Lung (tissue), 12 donors: ENCODE measurements around the gene SSH2. TPM values are rescaled to one million over a fixed set of nuclear protein-coding genes. Genes with fewer than 3 reads are reported as not detected.

Experiments
- ATAC-seq: fragments of 200-7000 bp; cut with Tn5 transposase; one replicate; pipeline ENCODE4 v1.9.1; 2020; ENCODE audit warnings: moderate number of reproducible peaks; ENCODE audit not compliant: insufficient read depth, low FRiP score
- DNase-seq, 3 donors: peaks; one replicate each; pipeline ENCODE4 v3.0.0-alpha.2; 2013 to 2017
- H3K27ac ChIP-seq, 2 donors: one replicate each; pipeline ENCODE4 v1.5.1; 2013; ENCODE audit warnings: mild to moderate bottlenecking in 2 of 2, moderate library complexity in 2 of 2, control low read depth in 1 of 2, inconsistent platforms in 1 of 2, low read depth in 1 of 2, low read length in 1 of 2
- H3K27me3 ChIP-seq, 3 donors: one replicate each; pipeline ENCODE4 v1.5.1; 2013; ENCODE audit warnings: low read length in 2 of 3; ENCODE audit not compliant: control insufficient read depth in 3 of 3, insufficient read depth in 3 of 3
- H3K36me3 ChIP-seq, 4 donors: one replicate each; pipeline ENCODE4 v1.5.1; 2013; ENCODE audit warnings: low read length in 4 of 4, mild to moderate bottlenecking in 1 of 4, moderate library complexity in 1 of 4; ENCODE audit not compliant: control insufficient read depth in 4 of 4, insufficient read depth in 4 of 4
- H3K4me1 ChIP-seq, 5 donors: one replicate each; pipeline ENCODE4 v1.5.1; 2013; ENCODE audit warnings: low read length in 5 of 5, mild to moderate bottlenecking in 2 of 5, moderate library complexity in 1 of 5; ENCODE audit not compliant: control insufficient read depth in 5 of 5, insufficient read depth in 5 of 5
- H3K4me3 ChIP-seq: one replicate; pipeline ENCODE4 v1.5.1; 2013; ENCODE audit warnings: mild to moderate bottlenecking, control low read depth, moderate library complexity
- H3K9ac ChIP-seq, 2 donors: one replicate each; pipeline ENCODE4 v1.5.1; 2013; ENCODE audit warnings: low read length in 2 of 2, control low read depth in 1 of 2; ENCODE audit not compliant: insufficient read depth in 1 of 2
- H3K9me3 ChIP-seq, 4 donors: one replicate each; pipeline ENCODE4 v1.5.1; 2013; ENCODE audit warnings: low read length in 3 of 4, mild to moderate bottlenecking in 1 of 4, moderate library complexity in 1 of 4; ENCODE audit not compliant: control insufficient read depth in 4 of 4, insufficient read depth in 3 of 4
- WGBS, 2 donors: extraction: QIAGEN DNeasy Blood & Tissue Kit; methylation state at CpG; one replicate each; pipeline ENCODE4 v1.1.7; 2013; 5-methylcytosine and 5-hydroxymethylcytosine counted together
- polyA plus RNA-seq, 2 donors: library from polyadenylated mRNA; stranded (reverse); fragments of 200-250 nt; gene quantifications; one replicate each; pipeline ENCODE4 v1.2.1, GENCODE V29; 2013
- total RNA-seq, 2 donors: library from RNA; depleted of rRNA in 1 of 2; stranded (reverse); fragments of >200 nt in 1 of 2; gene quantifications; one replicate each; pipeline ENCODE4 v1.2.1, GENCODE V29; 2014 to 2021
- TF ChIP-seq, protein P1 (sequence below): IDR thresholded peaks from 2 replicates; pipeline ENCODE4 v1.5.1; 2012; ENCODE audit warnings: mild to moderate bottlenecking; ENCODE audit errors: control extremely low read depth, extremely low read depth
- donor health status: control.
- donor health status: control.
- donor health status: Bipolar disorder and iron deficiency.
- donor health status: healthy.
- donor health status: DM: yes; HTN: yes; CAD: no.

SSH2 gene
- total and polyA plus RNA-seq, 4 donors = 23.4 to 69.4 (median 41.1) TPM

DNA sequence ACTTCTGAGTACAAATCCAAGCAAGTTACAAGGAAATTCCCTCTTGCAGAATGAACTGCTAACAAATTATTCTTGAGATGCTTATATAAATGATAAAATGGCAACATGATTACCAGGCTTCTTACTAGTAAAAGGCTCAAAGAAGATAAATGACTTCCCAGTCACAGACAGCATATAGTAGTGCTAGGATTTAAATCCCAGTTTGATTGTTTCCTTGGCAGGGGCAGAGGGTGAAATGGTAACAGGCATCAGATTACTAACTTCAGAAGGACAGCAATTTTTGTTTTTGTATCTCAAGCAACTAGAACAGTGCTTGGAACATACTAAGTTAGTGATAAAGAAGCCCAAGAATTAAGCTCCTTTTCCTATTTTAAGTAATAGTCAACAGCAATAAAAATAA lies 102.8 kb downstream of the SSH2 start:
- H3K4me1 ChIP-seq = no peaks in the 10 kb centered on the region
- no peak overlapping the region for H3K27ac ChIP-seq
- H3K36me3 ChIP-seq = no peaks in the 10 kb centered on the region
- H3K27me3 ChIP-seq = no peaks in the 10 kb centered on the region
- H3K9ac ChIP-seq = no peak overlapping the region
- no peak for DNase-seq
- H3K9me3 ChIP-seq = no peaks in the 10 kb centered on the region
- TF ChIP-seq, protein P1, sequence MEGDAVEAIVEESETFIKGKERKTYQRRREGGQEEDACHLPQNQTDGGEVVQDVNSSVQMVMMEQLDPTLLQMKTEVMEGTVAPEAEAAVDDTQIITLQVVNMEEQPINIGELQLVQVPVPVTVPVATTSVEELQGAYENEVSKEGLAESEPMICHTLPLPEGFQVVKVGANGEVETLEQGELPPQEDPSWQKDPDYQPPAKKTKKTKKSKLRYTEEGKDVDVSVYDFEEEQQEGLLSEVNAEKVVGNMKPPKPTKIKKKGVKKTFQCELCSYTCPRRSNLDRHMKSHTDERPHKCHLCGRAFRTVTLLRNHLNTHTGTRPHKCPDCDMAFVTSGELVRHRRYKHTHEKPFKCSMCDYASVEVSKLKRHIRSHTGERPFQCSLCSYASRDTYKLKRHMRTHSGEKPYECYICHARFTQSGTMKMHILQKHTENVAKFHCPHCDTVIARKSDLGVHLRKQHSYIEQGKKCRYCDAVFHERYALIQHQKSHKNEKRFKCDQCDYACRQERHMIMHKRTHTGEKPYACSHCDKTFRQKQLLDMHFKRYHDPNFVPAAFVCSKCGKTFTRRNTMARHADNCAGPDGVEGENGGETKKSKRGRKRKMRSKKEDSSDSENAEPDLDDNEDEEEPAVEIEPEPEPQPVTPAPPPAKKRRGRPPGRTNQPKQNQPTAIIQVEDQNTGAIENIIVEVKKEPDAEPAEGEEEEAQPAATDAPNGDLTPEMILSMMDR = no peak
- no peak for ATAC-seq
- no peak overlapping the region for H3K4me3 ChIP-seq

DNA sequence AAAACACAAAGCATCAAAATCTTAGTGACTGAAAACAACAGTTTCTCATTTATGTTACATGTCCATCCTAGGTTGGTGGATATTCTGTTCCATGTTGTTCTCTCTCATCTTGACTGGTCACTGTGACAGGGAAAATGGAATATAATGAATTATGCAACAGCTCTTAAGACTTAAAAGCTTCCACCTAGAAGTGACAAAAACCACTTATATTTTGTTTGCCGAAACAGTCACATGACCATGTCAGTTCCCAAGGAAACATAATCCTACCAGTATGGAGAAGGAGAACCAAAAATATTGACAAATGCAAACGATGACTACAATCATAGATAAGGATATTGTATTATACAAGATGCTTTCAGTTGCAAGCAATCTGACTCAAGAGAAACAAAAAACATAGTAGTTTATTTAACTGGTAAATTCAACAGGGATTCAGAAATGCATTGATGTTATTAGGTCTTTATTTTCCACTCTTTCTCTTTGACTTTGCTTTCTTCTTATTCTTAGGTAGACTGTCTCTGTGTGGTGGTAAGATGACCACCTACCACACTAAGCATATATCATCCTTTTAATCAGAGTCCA lies 103.8 kb downstream of the SSH2 start:
- TF ChIP-seq, protein P1 = no peak
- H3K4me3 ChIP-seq = no peak overlapping the region
- H3K4me1 ChIP-seq = no peaks in the 10 kb centered on the region
- peak; percentile 34 for ATAC-seq
- no peak overlapping the region for H3K27ac ChIP-seq
- no peaks in the 10 kb centered on the region for H3K27me3 ChIP-seq
- DNase-seq = peak in 2 of 3 donors; percentile 14 to 48
- H3K36me3 ChIP-seq = no peaks in the 10 kb centered on the region
- 39 to 67% methylated on average over 2 of the region's 2 CpGs for WGBS, 2 donors
- H3K9ac ChIP-seq = no peak overlapping the region
- no peaks in the 10 kb centered on the region for H3K9me3 ChIP-seq

DNA sequence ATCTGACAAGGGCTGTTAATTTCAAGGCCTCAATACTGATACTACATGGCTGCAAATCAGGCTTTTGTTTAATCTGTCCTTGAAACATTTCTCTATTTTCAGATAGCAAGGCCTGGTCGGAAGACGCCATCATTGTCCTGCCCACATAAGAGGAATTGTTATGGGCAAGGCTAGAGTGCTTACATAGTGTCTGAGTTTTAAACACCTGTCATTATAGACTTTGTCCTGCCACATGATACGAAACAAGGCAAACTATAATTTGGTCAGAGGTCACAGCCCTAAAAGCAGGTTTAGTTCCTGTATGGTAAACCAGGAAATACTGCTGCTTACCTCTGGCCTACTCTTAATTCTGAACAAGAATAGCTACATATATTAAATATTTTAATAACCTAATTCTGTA lies 104.4 kb downstream of the SSH2 start:
- H3K9me3 ChIP-seq = no peaks in the 10 kb centered on the region
- no peak overlapping the region for H3K27ac ChIP-seq
- H3K9ac ChIP-seq = no peak overlapping the region
- H3K27me3 ChIP-seq = no peaks in the 10 kb centered on the region
- TF ChIP-seq, protein P1 = no peak
- H3K36me3 ChIP-seq = no peaks in the 10 kb centered on the region
- no peak overlapping the region for H3K4me3 ChIP-seq
- ATAC-seq = no peak
- 81 to 87% methylated on average over 3 of the region's 3 CpGs for WGBS, 2 donors
- no peaks in the 10 kb centered on the region for H3K4me1 ChIP-seq
- DNase-seq = no peak

DNA sequence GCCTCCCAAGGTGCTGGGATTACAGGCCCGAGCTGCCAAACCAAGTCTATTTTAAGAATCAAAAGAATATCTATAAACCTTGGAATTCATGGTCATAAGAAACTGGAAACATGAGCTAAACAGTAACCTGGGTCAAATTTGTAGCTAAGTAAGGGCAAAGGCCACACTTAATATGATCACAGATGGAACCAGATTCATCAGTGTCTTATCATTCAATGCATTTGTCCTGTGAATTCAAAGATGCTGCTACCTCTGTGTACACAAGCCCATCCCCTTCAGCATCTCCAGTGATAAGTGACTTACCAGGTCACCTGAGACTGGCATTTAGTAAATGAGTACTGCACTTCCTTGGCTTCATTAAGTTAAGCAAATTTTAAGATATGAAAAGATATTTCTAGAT lies 108.1 kb downstream of the SSH2 start:
- H3K27me3 ChIP-seq = no peaks in the 10 kb centered on the region
- TF ChIP-seq, protein P1 = no peak
- DNase-seq (no peak), ATAC-seq (no peak)
- H3K4me1 ChIP-seq = no peaks in the 10 kb centered on the region
- no peaks in the 10 kb centered on the region for H3K36me3 ChIP-seq
- H3K27ac ChIP-seq = no peak overlapping the region
- H3K9me3 ChIP-seq = no peaks in the 10 kb centered on the region
- no peak overlapping the region for H3K9ac ChIP-seq
- 89 to 100% methylated on average over 1 of the region's 1 CpG for WGBS, 2 donors
- H3K4me3 ChIP-seq = no peak overlapping the region
